Astrocyte (in vitro differentiated cells and primary cell): Measurements from ENCODE around the gene IRF4.

Source experiments
- CTCF ChIP-seq: IDR thresholded peaks from 2 replicates; pipeline ENCODE4 v1.5.1; 2011; ENCODE audit warnings: low read depth, mild to moderate bottlenecking, inconsistent platforms, low read length, moderate library complexity; ENCODE audit not compliant: insufficient read depth
- EZH2 ChIP-seq: IDR thresholded peaks from 2 replicates; pipeline ENCODE4 v1.6.1; 2012; ENCODE audit warnings: mild to moderate bottlenecking, low read length, inconsistent platforms; ENCODE audit not compliant: insufficient read depth

GRCh38 chr6:452301-453067 lies 60.9 kb downstream of the IRF4 start:
- no peak for TF ChIP-seq EZH2
- TF ChIP-seq CTCF: no peak
